GM19099 (cell line): ENCODE results near the gene PTGR3.

Source experiments
- POLR2A ChIP-seq: IDR thresholded peaks from 3 replicates; pipeline ENCODE4 v1.6.1; 2011; ENCODE audit warnings: low read depth; ENCODE audit not compliant: insufficient read length; ENCODE audit errors: extremely low read depth

Gene PTGR3

GRCh38 chr18:75173738-75174137 is 35.2 kb downstream of the PTGR3 start:
- no peak for TF ChIP-seq POLR2A

- no peak for TF ChIP-seq POLR2A
These were observed 35.9 kb downstream of the PTGR3 start for GRCh38 chr18:75173125-75173432.

GRCh38 chr18:75172299-75173124 is 36.4 kb downstream of the PTGR3 start:
- no peak for TF ChIP-seq POLR2A

- TF ChIP-seq POLR2A, result no peak
These were observed 38.0 kb downstream of the PTGR3 start for GRCh38 chr18:75170916-75171315.

- no peak for TF ChIP-seq POLR2A
These were observed 38.7 kb downstream of the PTGR3 start for GRCh38 chr18:75170022-75170789.

- TF ChIP-seq POLR2A, result no peak
These were observed 39.5 kb downstream of the PTGR3 start for GRCh38 chr18:75169411-75169810.

GRCh38 chr18:75168619-75169018 is 40.3 kb downstream of the PTGR3 start:
- TF ChIP-seq POLR2A, result no peak

GRCh38 chr18:75167759-75168618 is 41.0 kb downstream of the PTGR3 start:
- no peak for TF ChIP-seq POLR2A

GRCh38 chr18:75167137-75167536 is 41.8 kb downstream of the PTGR3 start:
- no peak for TF ChIP-seq POLR2A

- TF ChIP-seq POLR2A, result no peak
These were observed 43.0 kb downstream of the PTGR3 start for GRCh38 chr18:75165926-75166325.

- no peak for TF ChIP-seq POLR2A
These were observed 44.5 kb downstream of the PTGR3 start for GRCh38 chr18:75164479-75164878.

- no peak for TF ChIP-seq POLR2A
These were observed 45.2 kb downstream of the PTGR3 start for GRCh38 chr18:75163736-75164135.

- TF ChIP-seq POLR2A, result no peak
These were observed 46.0 kb downstream of the PTGR3 start for GRCh38 chr18:75162978-75163377.

- TF ChIP-seq POLR2A, result no peak
These were observed 46.5 kb downstream of the PTGR3 start for GRCh38 chr18:75162467-75162866.
